Erythroblast (primary cell): ENCODE results near the gene SNN.

Experiments used
- GATA1 ChIP-seq: IDR thresholded peaks from 2 replicates; pipeline ENCODE4 v1.6.1; 2011; ENCODE audit warnings: low read depth, mild to moderate bottlenecking, control low read depth, low read length, moderate library complexity
- POLR2A ChIP-seq: IDR thresholded peaks from 2 replicates; pipeline ENCODE4 v1.6.1; 2011; ENCODE audit warnings: mild to moderate bottlenecking, low read length

DNA sequence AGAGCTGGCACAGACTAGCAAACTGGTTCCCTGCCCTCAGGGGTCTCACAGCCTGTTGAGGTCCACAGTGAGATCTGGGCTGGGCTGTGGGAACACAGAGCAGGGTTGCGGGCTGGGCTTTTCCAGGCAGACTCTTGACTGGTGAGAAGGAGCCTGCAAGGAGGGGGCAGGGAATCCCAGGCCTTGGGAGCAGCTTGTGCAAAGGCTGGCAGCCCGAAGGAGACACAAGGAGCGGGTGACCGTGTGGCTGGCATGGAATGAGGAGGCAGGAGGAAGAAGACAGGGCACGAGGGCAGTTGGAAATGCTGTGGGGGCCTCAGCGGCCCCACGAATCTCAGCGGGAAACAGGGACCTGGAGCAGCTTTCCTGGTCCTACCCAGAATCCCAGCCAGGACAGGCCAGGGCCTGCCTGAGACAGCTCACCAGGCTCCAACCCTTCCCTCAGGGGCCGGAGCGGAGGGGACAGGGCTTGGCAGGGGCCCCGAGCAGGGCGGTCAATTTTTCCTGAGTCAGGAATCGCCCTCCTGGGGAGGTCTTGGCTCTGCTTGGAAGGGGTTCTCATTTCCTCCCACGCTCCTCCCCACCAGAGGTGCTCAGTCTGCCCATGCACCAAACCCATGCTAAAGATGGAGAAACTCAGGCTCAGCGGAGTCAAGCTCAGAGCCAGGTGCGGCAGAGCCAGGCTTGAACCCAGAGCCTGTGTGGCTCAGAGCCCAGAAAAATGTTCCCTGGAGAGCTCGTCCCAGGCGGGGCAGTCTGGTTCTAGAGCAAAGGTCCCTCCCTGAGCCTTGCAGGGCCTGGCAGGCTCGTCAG lies 9.2 kb upstream of the SNN start:
- TF ChIP-seq POLR2A (no peak), GATA1 (no peak)
